ENCODE results near the gene IL1RAPL2.

Gene IL1RAPL2

GRCh38 chrX:105483011-105483410, 917.0 kb downstream of the IL1RAPL2 start:
- DNase-seq, result peak; percentile 40
- H3K4me3 ChIP-seq (ENCODE audit: low read depth, low read length), result no peak overlapping the region
- in situ Hi-C loops (cut with HindIII; ENCODE audit: low pct_ligation_motif_present, low sequenced_read_pairs), result no loop called here
- H3K27ac ChIP-seq, result peak overlapping the region; percentile 29
- no peaks in the 10 kb centered on the region for H3K36me3 ChIP-seq (replicated peaks)
- no peak for TF ChIP-seq CTCF (IDR thresholded peaks at IDR 0.05; ENCODE audit: low read depth, low read length, missing control alignments)
- no peaks in the 10 kb centered on the region for H3K27me3 ChIP-seq (replicated peaks)

GRCh38 chrX:105488716-105489115, 922.7 kb downstream of the IL1RAPL2 start:
- Histone ChIP-seq H3K27me3 (replicated peaks) (no peaks in the 10 kb centered on the region), H3K36me3 (replicated peaks) (no peaks in the 10 kb centered on the region), H3K4me3 (ENCODE audit: low read depth, low read length) (no peak overlapping the region), H3K27ac (no peak overlapping the region)
- TF ChIP-seq CTCF (IDR thresholded peaks at IDR 0.05; ENCODE audit: low read depth, low read length, missing control alignments), result no peak
- in situ Hi-C loops (cut with HindIII; ENCODE audit: low pct_ligation_motif_present, low sequenced_read_pairs), result no loop called here
- DNase-seq, result no peak

GRCh38 chrX:105495376-105495775, 929.4 kb downstream of the IL1RAPL2 start:
- no peak for DNase-seq
- H3K36me3 ChIP-seq (replicated peaks), result no peaks in the 10 kb centered on the region

GRCh38 chrX:105502336-105502735, 936.3 kb downstream of the IL1RAPL2 start:
- H3K27ac ChIP-seq, result no peak overlapping the region
- TF ChIP-seq CTCF (IDR thresholded peaks at IDR 0.05; ENCODE audit: low read depth, low read length, missing control alignments), result no peak
- in situ Hi-C loops (cut with HindIII; ENCODE audit: low pct_ligation_motif_present, low sequenced_read_pairs), result no loop called here

More at GRCh38 chrX:105495376-105495775, 929.4 kb downstream of the IL1RAPL2 start:
- in situ Hi-C loops (cut with HindIII; ENCODE audit: low pct_ligation_motif_present, low sequenced_read_pairs), result no loop called here
- no peak for TF ChIP-seq CTCF (IDR thresholded peaks at IDR 0.05; ENCODE audit: low read depth, low read length, missing control alignments)
- Histone ChIP-seq H3K27me3 (replicated peaks) (no peaks in the 10 kb centered on the region), H3K4me3 (ENCODE audit: low read depth, low read length) (no peak overlapping the region), H3K27ac (no peak overlapping the region)

GRCh38 chrX:105515561-105515960, 949.6 kb downstream of the IL1RAPL2 start:
- no peak overlapping the region for H3K27ac ChIP-seq
- H3K36me3 ChIP-seq (replicated peaks), result no peaks in the 10 kb centered on the region
- no peak overlapping the region for H3K4me3 ChIP-seq (ENCODE audit: low read depth, low read length)
- in situ Hi-C loops (cut with HindIII; ENCODE audit: low pct_ligation_motif_present, low sequenced_read_pairs), result no loop called here
- H3K27me3 ChIP-seq (replicated peaks), result no peaks in the 10 kb centered on the region
- TF ChIP-seq CTCF (IDR thresholded peaks at IDR 0.05; ENCODE audit: low read depth, low read length, missing control alignments), result no peak
- no peak for DNase-seq

More at GRCh38 chrX:105502336-105502735, 936.3 kb downstream of the IL1RAPL2 start:
- Histone ChIP-seq H3K36me3 (replicated peaks) (no peaks in the 10 kb centered on the region), H3K4me3 (ENCODE audit: low read depth, low read length) (no peak overlapping the region), H3K27me3 (replicated peaks) (no peaks in the 10 kb centered on the region)
- peak; percentile 3 for DNase-seq

GRCh38 chrX:105526431-105526830, 960.4 kb downstream of the IL1RAPL2 start:
- no peak overlapping the region for H3K4me3 ChIP-seq (ENCODE audit: low read depth, low read length)
- H3K27me3 ChIP-seq (replicated peaks), result no peaks in the 10 kb centered on the region
- no peak for TF ChIP-seq CTCF (IDR thresholded peaks at IDR 0.05; ENCODE audit: low read depth, low read length, missing control alignments)
- H3K27ac ChIP-seq, result no peak overlapping the region
- DNase-seq, result no peak
- H3K36me3 ChIP-seq (replicated peaks), result no peaks in the 10 kb centered on the region
- in situ Hi-C loops (cut with HindIII; ENCODE audit: low pct_ligation_motif_present, low sequenced_read_pairs), result no loop called here
